IMR-90 (cell line): Measurements from ENCODE around the gene TOP2A. TPM values are rescaled to one million over a fixed set of nuclear protein-coding genes. Genes with fewer than 3 reads are reported as not detected.
"Not testable (repeated sequence)": the region's sequence is repeated elsewhere in the genome, so short reads cannot be mapped to it uniquely, and the experiment has no call there.

Source experiments
- ATAC-seq: fragments of 200-7000 bp; cut with Tn5 transposase; 2 replicates; pipeline ENCODE4 v1.9.1; 2020; ENCODE audit warnings: low read depth, mild to moderate bottlenecking, moderate library complexity
- BruUV-seq: library from RNA; stranded (reverse); fragments of 400-500 nt; replicated peaks from 2 replicates; lab custom pipeline; 2021; lab: Mats Ljungman, UMichigan
- CTCF ChIA-PET: fragments of 300-600 bp; formaldehyde crosslinking; extraction: SDS; loops from one replicate; lab custom pipeline; 2021; ENCODE audit warnings: antibody characterized with exemption; lab: Yijun Ruan, JAX
- POLR2A ChIA-PET: fragments of 300-600 bp; sonication (Branson Sonifier 250); formaldehyde crosslinking; loops from one replicate; lab custom pipeline; 2022; ENCODE audit warnings: antibody characterized with exemption; ENCODE audit not compliant: unreplicated experiment; lab: Charles Lee
- DNase-seq: peaks from one replicate; pipeline ENCODE4 v3.0.0; 2013
- H2AFZ ChIP-seq: replicated peaks from 2 replicates; pipeline ENCODE3; 2013; ENCODE audit warnings: low read length, mild to moderate bottlenecking; ENCODE audit not compliant: poor library complexity
- H2AK5ac ChIP-seq: 2 replicates; pipeline ENCODE4 v1.6.1; 2013; ENCODE audit warnings: low read depth, low read length, inconsistent platforms
- H2AK9ac ChIP-seq: replicated peaks from 2 replicates; pipeline ENCODE3; 2013; ENCODE audit warnings: mild to moderate bottlenecking, low read depth, low read length, moderate library complexity; ENCODE audit not compliant: poor library complexity
- H2BK120ac ChIP-seq: 2 replicates; pipeline ENCODE4 v1.6.1; 2013; ENCODE audit warnings: low read depth, low read length, inconsistent platforms
- H2BK15ac ChIP-seq: 3 replicates; pipeline ENCODE4 v1.6.1; 2013; ENCODE audit warnings: low read depth, low read length, inconsistent platforms
- H2BK20ac ChIP-seq: 2 replicates; pipeline ENCODE4 v1.6.1; 2013; ENCODE audit warnings: low read depth, mild to moderate bottlenecking, inconsistent platforms, low read length, moderate library complexity
- H2BK5ac ChIP-seq: 2 replicates; pipeline ENCODE4 v1.6.1; 2013; ENCODE audit warnings: mild to moderate bottlenecking, low read depth, low read length, inconsistent platforms; ENCODE audit not compliant: poor library complexity, severe bottlenecking
- H3K14ac ChIP-seq: replicated peaks from 2 replicates; pipeline ENCODE4 v1.6.1; 2013; ENCODE audit warnings: low read depth, low read length, inconsistent platforms
- H3K18ac ChIP-seq: 2 replicates; pipeline ENCODE4 v1.6.1; 2013; ENCODE audit warnings: low read depth, low read length, control low read depth
- H3K23ac ChIP-seq: 2 replicates; pipeline ENCODE4 v1.6.1; 2013; ENCODE audit warnings: low read depth, low read length, inconsistent platforms
- H3K27ac ChIP-seq: 2 replicates; pipeline ENCODE4 v1.5.1; 2013; ENCODE audit warnings: mild to moderate bottlenecking, control low read depth, low read length; ENCODE audit not compliant: insufficient read depth
- H3K27me3 ChIP-seq: 2 replicates; pipeline ENCODE4 v1.6.1; 2013; ENCODE audit warnings: low read length; ENCODE audit not compliant: control insufficient read depth, insufficient read depth
- H3K36me3 ChIP-seq: 2 replicates; pipeline ENCODE4 v1.6.1; 2013; ENCODE audit warnings: low read length, mixed read lengths; ENCODE audit not compliant: control insufficient read depth, insufficient read depth
- H3K4ac ChIP-seq: 2 replicates; pipeline ENCODE4 v1.6.1; 2013; ENCODE audit warnings: low read depth, low read length, inconsistent platforms
- H3K4me1 ChIP-seq: 2 replicates; pipeline ENCODE4 v1.6.1; 2013; ENCODE audit warnings: low read length, mixed read lengths; ENCODE audit not compliant: control insufficient read depth, insufficient read depth
- H3K4me2 ChIP-seq: 2 replicates; pipeline ENCODE4 v1.6.1; 2013; ENCODE audit warnings: low read depth, mild to moderate bottlenecking, control low read depth, low read length, moderate library complexity
- H3K4me3 ChIP-seq: 2 replicates; pipeline ENCODE4 v1.5.1; 2013; ENCODE audit warnings: low read depth, mild to moderate bottlenecking, control low read depth, low read length, moderate library complexity; ENCODE audit not compliant: insufficient read depth
- H3K56ac ChIP-seq: 2 replicates; pipeline ENCODE4 v1.6.1; 2013; ENCODE audit warnings: low read length, inconsistent platforms; ENCODE audit not compliant: insufficient read depth; ENCODE audit errors: extremely low read depth
- H3K79me1 ChIP-seq, 2 experiments: 2 replicates each; pipeline ENCODE4 v1.6.1; 2013; ENCODE audit warnings: low read length in 2 of 2, inconsistent platforms in 1 of 2, low read depth in 1 of 2
- H3K9ac ChIP-seq: 2 replicates; pipeline ENCODE4 v1.6.1; 2013; ENCODE audit warnings: low read depth, low read length, control low read depth
- H3K9me1 ChIP-seq: 2 replicates; pipeline ENCODE4 v1.6.1; 2013; ENCODE audit warnings: low read length, inconsistent platforms; ENCODE audit not compliant: insufficient read depth
- H3K9me3 ChIP-seq: 2 replicates; pipeline ENCODE4 v1.6.1; 2013; ENCODE audit warnings: low read length; ENCODE audit not compliant: control insufficient read depth, insufficient read depth
- H4K20me1 ChIP-seq: 2 replicates; pipeline ENCODE4 v1.6.1; 2013; ENCODE audit warnings: low read length, inconsistent platforms; ENCODE audit not compliant: insufficient read depth
- H4K5ac ChIP-seq: 2 replicates; pipeline ENCODE4 v1.6.1; 2013; ENCODE audit warnings: mild to moderate bottlenecking, low read depth, low read length, control low read depth
- H4K8ac ChIP-seq, 2 experiments: 2 replicates each; pipeline ENCODE4 v1.6.1; 2013; ENCODE audit warnings: low read depth in 2 of 2, low read length in 2 of 2, control low read depth in 1 of 2, inconsistent platforms in 1 of 2
- H4K91ac ChIP-seq: 2 replicates; pipeline ENCODE4 v1.6.1; 2013; ENCODE audit warnings: low read depth, low read length, inconsistent platforms; ENCODE audit not compliant: insufficient read depth
- CEBPB ChIP-seq: IDR thresholded peaks from 2 replicates; pipeline ENCODE4 v1.6.1; 2012; ENCODE audit warnings: low read depth, low read length, improper control_type of control experiment
- CHD1 ChIP-seq: IDR thresholded peaks from 2 replicates; pipeline ENCODE4 v1.6.1; 2012; ENCODE audit warnings: low read depth, low read length, improper control_type of control experiment
- FOS ChIP-seq: fragments of 150-350 bp; IDR thresholded peaks from 2 replicates; pipeline ENCODE4 v1.6.1; 2016; ENCODE audit warnings: low read depth, low read length
- MAZ ChIP-seq: IDR thresholded peaks from 2 replicates; pipeline ENCODE4 v1.6.1; 2012; ENCODE audit warnings: low read depth, mild to moderate bottlenecking, low read length, improper control_type of control experiment, moderate library complexity, borderline replicate concordance
- MXI1 ChIP-seq: IDR thresholded peaks from 2 replicates; pipeline ENCODE4 v1.6.1; 2012; ENCODE audit warnings: low read depth, mild to moderate bottlenecking, low read length, moderate library complexity, borderline replicate concordance
- NFE2L2 ChIP-seq: fragments of 150-350 bp; IDR thresholded peaks from 2 replicates; pipeline ENCODE4 v1.6.1; 2016; ENCODE audit warnings: low read depth, mild to moderate bottlenecking, low read length
- WGBS, 2 experiments: methylation state at CpG; one replicate each; pipeline versions ENCODE4 v1.1.5 to v1.1.7; 2013; ENCODE audit warnings: missing lambda C conversion rate in 2 of 2; ENCODE audit not compliant: insufficient read length in 1 of 2; ENCODE audit errors: extremely low coverage in 2 of 2; 5-methylcytosine and 5-hydroxymethylcytosine counted together
- dilution Hi-C: fragments of 300-500 bp; cut with HindIII; formaldehyde crosslinking; loops from one replicate; pipeline ENCODE4 v1.14.3; 2018; ENCODE audit warnings: low sequenced_read_pairs; ENCODE audit not compliant: unreplicated experiment
- in situ Hi-C: fragments of 300-500 bp; cut with MboI; formaldehyde crosslinking; loops from 3 replicates; pipeline ENCODE4 v1.14.3; 2019; ENCODE audit warnings: low sequenced_read_pairs, inconsistent platforms, mixed read lengths
- intact Hi-C: fragments of 100-400 bp; cut with micrococcal nuclease; formaldehyde crosslinking; loops from 2 replicates; pipeline ENCODE4 v1.10.0; 2022
- polyA plus RNA-seq, 3 experiments: library from polyadenylated mRNA; depleted of rRNA; stranded (reverse); fragments of >200 nt; gene quantifications; 2 replicates each; pipeline ENCODE4 v1.2.3, GENCODE V29; 2012; ENCODE audit warnings: low replicate concordance in 1 of 3
- total RNA-seq: library from RNA; depleted of rRNA; stranded (reverse); fragments of >200 nt; gene quantifications from 2 replicates; pipeline ENCODE4 v1.2.3, GENCODE V29; 2012

The TOP2A gene
- total and polyA plus RNA-seq, 2 of the 4 experiments (the other 2 are of a cell fraction): 43.4 to 68.5 TPM

DNA sequence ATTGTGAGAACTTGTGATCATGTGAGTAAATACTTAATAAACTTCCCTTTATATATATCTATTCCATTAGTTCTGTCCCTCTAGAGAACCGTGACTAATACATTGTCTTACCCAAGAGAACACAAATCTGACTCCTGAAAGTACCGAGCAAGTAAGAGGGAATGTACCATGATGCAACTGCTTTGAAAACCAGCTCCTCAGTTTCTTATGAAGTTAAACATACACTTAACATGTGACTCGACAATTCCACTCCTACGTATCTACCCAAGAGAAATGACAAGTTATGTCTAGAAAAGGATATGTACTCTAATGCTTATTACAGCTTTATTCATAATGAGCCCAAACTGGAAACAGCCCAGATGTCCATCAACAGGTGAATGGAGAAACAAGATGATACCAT lies 44.4 kb downstream of the TOP2A start:
- no peak overlapping the region for H4K8ac ChIP-seq
- BruUV-seq: no TSS peak
- H2BK15ac ChIP-seq: no peak overlapping the region
- H3K4me1 ChIP-seq: no peaks in the 10 kb centered on the region
- no peak overlapping the region for H2AK9ac ChIP-seq
- dilution Hi-C loops (no loop called here), in situ Hi-C loops (loop anchor here (25.0 kb wide), 2 partner anchors 414 to 1289 kb away; partner anchors contain the start of genes KRT27 and KRT28), intact Hi-C loops (no loop called here)
- H2AFZ ChIP-seq: no peak overlapping the region
- no CpG with 5 or more reads among the region's 4 CpGs for WGBS, 2 experiments
- H3K9me3 ChIP-seq: 0 out of 2 replicates have a peak, but pooled peaks cover 2% of the 10 kb centered on the region
- H3K4me3 ChIP-seq: no peak overlapping the region
- peak; percentile 83 for DNase-seq
- no peak overlapping the region for H2BK120ac ChIP-seq
- H3K9ac ChIP-seq: no peak overlapping the region
- no peak overlapping the region for H3K18ac ChIP-seq
- H3K27me3 ChIP-seq: no peaks in the 10 kb centered on the region
- H3K9me1 ChIP-seq: no peaks in the 10 kb centered on the region
- H2BK5ac ChIP-seq: no peak overlapping the region
- no peak overlapping the region for H2AK5ac ChIP-seq
- H3K4ac ChIP-seq: no peak overlapping the region
- no peak for TF ChIP-seq FOS
- TF ChIP-seq MAZ: no peak
- peak; percentile 90 for TF ChIP-seq CEBPB
- no peak for TF ChIP-seq CHD1
- no peak for TF ChIP-seq NFE2L2
- TF ChIP-seq MXI1: no peak
- ChIA-PET POLR2A (no interaction called here), CTCF (no interaction called here)
- ATAC-seq: peak; percentile 60
- no peak overlapping the region for H4K91ac ChIP-seq
- H4K20me1 ChIP-seq: no peaks in the 10 kb centered on the region
- H2BK20ac ChIP-seq: no peak overlapping the region
- H3K36me3 ChIP-seq: no peaks in the 10 kb centered on the region
- H3K27ac ChIP-seq: no peak overlapping the region
- no peak overlapping the region for H3K4me2 ChIP-seq
- no peak overlapping the region for H4K5ac ChIP-seq
- H3K23ac ChIP-seq: no peak overlapping the region
- H3K14ac ChIP-seq: no peak overlapping the region
- no peak overlapping the region for H3K56ac ChIP-seq
- no peaks in the 10 kb centered on the region for H3K79me1 ChIP-seq

GRCh38 chr17:40372644-40373043 lies 45.1 kb downstream of the TOP2A start:
- H3K27ac ChIP-seq, H3K23ac ChIP-seq, H3K79me1 ChIP-seq, H3K56ac ChIP-seq, H2AK9ac ChIP-seq, H3K9me1 ChIP-seq, H4K8ac ChIP-seq, H3K9me3 ChIP-seq, POLR2A ChIA-PET, H2AFZ ChIP-seq, H3K4me2 ChIP-seq, CTCF ChIA-PET, H3K18ac ChIP-seq, H3K4me3 ChIP-seq, H4K20me1 ChIP-seq, H3K4ac ChIP-seq, H3K4me1 ChIP-seq, H4K5ac ChIP-seq, H2BK20ac ChIP-seq, dilution Hi-C loops, H3K27me3 ChIP-seq, BruUV-seq, intact Hi-C loops, H2AK5ac ChIP-seq, DNase-seq, H3K14ac ChIP-seq, H3K9ac ChIP-seq, H2BK5ac ChIP-seq, H4K91ac ChIP-seq, H2BK120ac ChIP-seq, H2BK15ac ChIP-seq, H3K36me3 ChIP-seq, ATAC-seq: not testable (repeated sequence)
- in situ Hi-C loops: loop anchor here (25.0 kb wide), 2 partner anchors 415 to 1290 kb away; partner anchors contain the start of genes KRT27 and KRT28
- 60% methylated on average over 1 of the region's 4 CpGs; no CpG with 5 or more reads in 1 of the 2 experiments for whole genome bisulfite sequencing, 2 experiments
